HG02981 (cell line): ENCODE measurements around the gene RIN3.
A peak's percentile ranks its signal among the peaks of the same experiment; 100 is the strongest.

Experiments used
- ATAC-seq: cut with Tn5 transposase; IDR thresholded peaks from one replicate; pipeline ENCODE4 v1.9.1; 2021; ENCODE audit warnings: mild to moderate bottlenecking, moderate library complexity; ENCODE audit not compliant: unreplicated experiment

RIN3 gene

GRCh38 chr14:92684801-92685560 is 171.4 kb downstream of the RIN3 start:
- no peak for ATAC-seq

- no peak for ATAC-seq
Observed at GRCh38 chr14:92685784-92686355, 172.3 kb downstream of the RIN3 start.

- no peak for ATAC-seq
Observed at GRCh38 chr14:92686411-92686899, 172.9 kb downstream of the RIN3 start.

- ATAC-seq: no peak
Observed at GRCh38 chr14:92686900-92687427, 173.4 kb downstream of the RIN3 start.

GRCh38 chr14:92687681-92688433 is 174.3 kb downstream of the RIN3 start:
- no peak for ATAC-seq

- ATAC-seq: no peak
Observed at GRCh38 chr14:92688434-92689375, 175.1 kb downstream of the RIN3 start.

GRCh38 chr14:92690171-92691011 is 176.8 kb downstream of the RIN3 start:
- ATAC-seq: no peak

- no peak for ATAC-seq
Observed at GRCh38 chr14:92692822-92693226, 179.2 kb downstream of the RIN3 start.

- no peak for ATAC-seq
Observed at GRCh38 chr14:92693998-92694795, 180.6 kb downstream of the RIN3 start.

- ATAC-seq: no peak
Observed at GRCh38 chr14:92694807-92695206, 181.2 kb downstream of the RIN3 start.

- ATAC-seq: no peak
Observed at GRCh38 chr14:92695562-92695961, 182.0 kb downstream of the RIN3 start.

- no peak for ATAC-seq
Observed at GRCh38 chr14:92696366-92696765, 182.8 kb downstream of the RIN3 start.

- no peak for ATAC-seq
Observed at GRCh38 chr14:92698393-92698792, 184.8 kb downstream of the RIN3 start.

- ATAC-seq: no peak
Observed at GRCh38 chr14:92701826-92702225, 188.2 kb downstream of the RIN3 start.

GRCh38 chr14:92702441-92702918 is 188.9 kb downstream of the RIN3 start:
- no peak for ATAC-seq

GRCh38 chr14:92703516-92703915 is 189.9 kb downstream of the RIN3 start:
- ATAC-seq: no peak

- peak; percentile 95 for ATAC-seq
Observed at GRCh38 chr14:92704036-92704804, 190.6 kb downstream of the RIN3 start.

- ATAC-seq: no peak
Observed at GRCh38 chr14:92704821-92705220, 191.2 kb downstream of the RIN3 start.
